Right lobe of liver (tissue), 4 donors: ENCODE data around the gene CARD6.

Experiments
- POLR2A ChIP-seq: fragments of 450-650 bp; IDR thresholded peaks from one replicate; pipeline ENCODE4 v1.6.1; 2017; ENCODE audit warnings: antibody characterized with exemption, mild to moderate bottlenecking
- TF ChIP-seq, protein P1 (sequence below), 4 donors: fragments of 200-600 bp in 3 of 4; fragments of 450-650 bp in 1 of 4; IDR thresholded peaks; one replicate each; pipeline versions ENCODE4 v1.5.1 to v1.8.0; 2016 to 2022; ENCODE audit warnings: antibody characterized with exemption in 4 of 4, mild to moderate bottlenecking in 2 of 4
- donor health status: DM: no; HTN: no; CAD: no.
- donor health status: DM: no; HTN: no; CAD: no.
- donor health status: DM: no; HTN: yes; CAD: no.

DNA sequence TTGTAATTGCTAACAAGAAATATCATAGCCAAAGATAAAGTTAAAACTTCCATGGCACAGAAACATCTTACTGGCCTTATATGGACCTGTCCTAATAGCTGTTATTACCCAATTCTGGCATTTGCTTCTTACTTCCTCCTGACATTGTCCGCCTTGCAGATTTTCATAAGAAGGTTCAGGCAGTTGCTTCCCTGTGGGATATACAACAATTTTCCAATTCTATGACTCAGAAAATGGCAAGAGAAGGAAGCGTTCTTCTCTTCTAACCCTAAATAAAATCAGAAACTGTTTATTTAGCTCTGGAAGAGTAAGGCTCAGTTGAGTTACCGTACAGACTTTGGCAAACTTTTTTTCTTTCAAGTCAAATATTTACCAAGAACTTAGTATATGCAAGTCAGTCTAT is 44.7 kb upstream of the CARD6 start:
- TF ChIP-seq, protein P1, sequence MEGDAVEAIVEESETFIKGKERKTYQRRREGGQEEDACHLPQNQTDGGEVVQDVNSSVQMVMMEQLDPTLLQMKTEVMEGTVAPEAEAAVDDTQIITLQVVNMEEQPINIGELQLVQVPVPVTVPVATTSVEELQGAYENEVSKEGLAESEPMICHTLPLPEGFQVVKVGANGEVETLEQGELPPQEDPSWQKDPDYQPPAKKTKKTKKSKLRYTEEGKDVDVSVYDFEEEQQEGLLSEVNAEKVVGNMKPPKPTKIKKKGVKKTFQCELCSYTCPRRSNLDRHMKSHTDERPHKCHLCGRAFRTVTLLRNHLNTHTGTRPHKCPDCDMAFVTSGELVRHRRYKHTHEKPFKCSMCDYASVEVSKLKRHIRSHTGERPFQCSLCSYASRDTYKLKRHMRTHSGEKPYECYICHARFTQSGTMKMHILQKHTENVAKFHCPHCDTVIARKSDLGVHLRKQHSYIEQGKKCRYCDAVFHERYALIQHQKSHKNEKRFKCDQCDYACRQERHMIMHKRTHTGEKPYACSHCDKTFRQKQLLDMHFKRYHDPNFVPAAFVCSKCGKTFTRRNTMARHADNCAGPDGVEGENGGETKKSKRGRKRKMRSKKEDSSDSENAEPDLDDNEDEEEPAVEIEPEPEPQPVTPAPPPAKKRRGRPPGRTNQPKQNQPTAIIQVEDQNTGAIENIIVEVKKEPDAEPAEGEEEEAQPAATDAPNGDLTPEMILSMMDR (IDR thresholded peaks at IDR 0.05), result no peak
- no peak for TF ChIP-seq POLR2A
